Left colon (tissue), 2 donors: ENCODE data around the gene XXYLT1. TPM values are rescaled to one million over a fixed set of nuclear protein-coding genes. Genes with fewer than 3 reads are reported as not detected.
"Not testable (repeated sequence)": the region's sequence is repeated elsewhere in the genome, so short reads cannot be mapped to it uniquely, and the experiment has no call there.

ENCODE experiments used
- ATAC-seq: fragments of 200-7000 bp; cut with Tn5 transposase; one replicate; pipeline ENCODE4 v1.9.1; 2020; ENCODE audit warnings: mild to moderate bottlenecking, moderate library complexity
- DNase-seq, 2 donors: peaks; one replicate each; pipeline ENCODE4 v3.0.0-alpha.2; 2020
- intact Hi-C, 2 donors: fragments of 100-400 bp; cut with DNase I in 1 of 2; cut with micrococcal nuclease in 1 of 2; formaldehyde crosslinking; loops; one replicate each; pipeline versions ENCODE4 v1.11.2 to v1.14.0; 2022; cut with DNase I, micrococcal nuclease
- total RNA-seq, 2 donors: library from RNA; stranded (reverse); fragmentation: NEBNext Ultra II Directional; extraction: Animal tissue kit (Norgen Biotek cat#: 25700); gene quantifications; one replicate each; pipeline ENCODE4 v1.2.1, GENCODE V29; 2021
- donor health status: DM: no; HTN: no; CAD: no.
- donor health status: DM: yes; HTN: yes; CAD: no.

XXYLT1 gene
- total RNA-seq, 2 donors from 2014 or later = 8.0 to 13.5 TPM

DNA sequence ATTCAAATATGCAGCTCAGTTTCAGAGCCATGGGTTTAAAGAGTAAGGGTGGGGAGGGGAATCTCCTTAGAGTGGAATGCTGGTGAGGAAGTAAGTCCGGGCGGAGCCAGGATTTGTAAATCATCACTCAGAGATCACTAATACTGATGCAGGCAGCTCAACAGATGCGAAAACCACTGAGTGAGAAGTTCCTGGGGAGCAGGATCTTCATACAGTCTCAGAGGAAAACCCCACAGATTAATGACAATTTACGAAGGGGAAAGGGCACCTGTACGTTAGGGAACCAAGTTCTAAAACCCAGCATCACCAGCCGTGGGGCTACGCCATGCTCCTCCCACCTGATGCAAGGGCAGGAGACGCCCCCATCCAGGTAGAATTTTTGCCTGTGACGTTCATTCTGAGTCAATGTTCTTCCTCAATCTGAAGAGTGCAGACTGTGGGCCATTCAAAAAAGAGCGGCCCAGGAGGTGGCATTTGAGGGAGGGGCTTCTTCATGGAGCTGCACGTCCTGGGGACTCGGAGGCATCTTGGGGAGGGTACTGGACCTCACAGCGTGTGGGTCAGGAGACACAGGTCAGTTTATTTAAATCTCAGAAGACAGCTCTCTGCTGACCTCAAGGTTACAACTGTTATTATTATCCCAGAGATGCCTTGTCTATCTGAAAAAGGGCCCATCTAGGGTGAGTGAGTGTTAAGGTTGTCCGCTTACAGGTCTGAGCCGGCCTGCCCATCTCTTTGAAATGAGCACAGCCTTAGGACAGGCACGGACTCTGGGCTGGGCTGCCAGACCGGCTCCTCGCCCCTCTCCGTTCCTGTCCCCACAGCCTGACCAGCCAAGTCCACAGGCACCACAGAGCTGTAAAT, 228.0 kb downstream of the XXYLT1 start:
- intact Hi-C loops = no loop called here
- no peak for ATAC-seq
- no peak for DNase-seq

DNA sequence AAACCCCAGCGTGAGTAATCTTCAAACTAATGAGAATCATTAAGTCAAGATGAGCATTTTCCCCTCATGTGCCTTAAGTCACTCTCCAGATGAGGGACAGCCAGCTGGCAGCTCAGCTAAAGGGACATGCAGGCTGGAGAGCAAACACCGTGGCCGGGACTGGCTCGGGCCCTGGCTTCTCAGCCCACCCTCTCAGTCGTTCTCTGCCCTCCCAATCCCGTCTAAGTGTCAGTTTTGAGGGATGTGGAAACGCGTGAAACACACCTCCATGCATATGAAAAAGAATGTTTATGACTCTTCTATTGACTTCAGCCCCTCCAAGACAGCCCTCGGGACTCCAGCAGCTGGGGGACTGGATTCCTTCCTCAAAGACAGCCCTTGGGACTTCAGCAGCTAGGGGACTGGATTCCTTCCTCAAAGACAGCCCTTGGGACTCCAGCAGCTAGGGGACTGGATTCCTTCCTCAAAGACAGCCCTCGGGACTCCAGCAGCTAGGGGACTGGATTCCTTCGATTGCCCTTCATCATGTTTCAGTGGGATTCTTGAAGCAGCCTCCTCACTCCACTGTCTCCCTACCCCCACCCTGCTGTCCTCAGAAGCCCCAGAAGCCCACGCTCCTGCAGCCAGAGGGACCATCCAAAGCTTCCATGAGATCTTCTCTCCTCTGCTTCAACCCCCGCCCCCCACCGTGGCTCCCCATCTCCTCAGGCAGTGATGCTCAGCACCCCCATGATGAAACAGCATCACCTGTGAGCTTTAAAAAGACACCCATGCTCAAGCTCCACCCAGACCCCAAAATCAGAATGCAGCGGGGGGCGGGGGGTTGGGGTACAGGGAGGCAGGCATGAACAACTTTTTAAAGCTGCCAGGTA, 228.9 kb downstream of the XXYLT1 start:
- intact Hi-C loops = no loop called here
- ATAC-seq (no peak), DNase-seq (no peak)

DNA sequence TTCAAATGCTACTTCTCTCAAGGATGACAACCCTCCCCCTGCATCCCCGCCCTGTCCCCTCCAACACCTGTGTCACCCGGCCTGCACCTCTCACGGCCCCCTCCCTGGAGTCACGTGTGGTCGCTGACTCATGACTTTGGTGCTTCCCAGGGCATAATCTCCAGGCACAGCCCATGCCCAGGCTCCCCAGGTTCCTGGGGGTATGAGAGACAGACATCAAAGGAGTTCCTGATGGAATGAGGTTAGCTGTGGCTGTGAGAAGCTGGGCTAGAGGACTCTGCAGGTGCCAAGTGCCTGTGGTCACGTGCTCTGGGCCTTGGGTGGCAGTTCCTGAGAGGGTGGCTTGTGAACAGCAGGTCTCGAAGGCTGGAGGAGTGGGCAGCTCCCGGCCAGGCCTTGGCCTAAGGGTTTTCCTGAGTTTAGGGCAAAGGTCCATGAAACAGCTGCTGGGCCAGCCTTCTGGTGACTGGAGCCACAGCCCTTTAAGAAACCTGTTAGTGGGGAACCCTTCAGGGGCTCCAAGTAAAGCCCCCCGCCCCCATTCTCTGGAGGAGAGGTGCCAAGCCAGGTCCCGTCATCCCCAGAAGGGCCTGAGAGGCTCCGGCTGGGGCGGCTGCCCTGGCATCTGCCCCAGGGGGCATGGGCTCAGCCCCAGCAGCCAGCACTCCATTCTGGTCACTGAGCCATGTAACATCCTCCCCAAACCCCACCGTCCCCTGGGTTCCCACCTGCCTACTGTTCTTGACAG, 230.0 kb downstream of the XXYLT1 start:
- DNase-seq = no peak
- ATAC-seq = peak; percentile 47
- intact Hi-C loops = no loop called here

DNA sequence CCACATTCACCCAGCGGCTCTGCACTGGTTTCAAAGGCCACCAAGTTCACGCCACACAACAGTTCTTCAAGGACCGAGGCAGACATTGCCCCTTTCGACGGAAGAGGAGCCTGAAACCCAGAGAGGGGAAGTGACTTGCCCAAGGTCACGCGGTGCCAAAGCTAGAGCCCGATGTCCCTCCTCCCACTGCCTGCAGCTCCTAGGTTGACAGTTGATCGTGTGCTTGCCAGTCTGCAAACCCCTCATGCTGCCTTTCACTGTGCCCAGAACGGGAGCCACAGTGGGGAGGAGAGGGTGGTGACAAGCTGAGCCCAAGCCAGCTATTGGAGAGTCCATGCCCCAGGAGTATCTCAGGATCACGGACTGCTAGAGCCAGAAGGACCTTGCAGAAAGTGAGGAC, 230.9 kb downstream of the XXYLT1 start:
- intact Hi-C loops = no loop called here
- DNase-seq = no peak
- no peak for ATAC-seq

DNA sequence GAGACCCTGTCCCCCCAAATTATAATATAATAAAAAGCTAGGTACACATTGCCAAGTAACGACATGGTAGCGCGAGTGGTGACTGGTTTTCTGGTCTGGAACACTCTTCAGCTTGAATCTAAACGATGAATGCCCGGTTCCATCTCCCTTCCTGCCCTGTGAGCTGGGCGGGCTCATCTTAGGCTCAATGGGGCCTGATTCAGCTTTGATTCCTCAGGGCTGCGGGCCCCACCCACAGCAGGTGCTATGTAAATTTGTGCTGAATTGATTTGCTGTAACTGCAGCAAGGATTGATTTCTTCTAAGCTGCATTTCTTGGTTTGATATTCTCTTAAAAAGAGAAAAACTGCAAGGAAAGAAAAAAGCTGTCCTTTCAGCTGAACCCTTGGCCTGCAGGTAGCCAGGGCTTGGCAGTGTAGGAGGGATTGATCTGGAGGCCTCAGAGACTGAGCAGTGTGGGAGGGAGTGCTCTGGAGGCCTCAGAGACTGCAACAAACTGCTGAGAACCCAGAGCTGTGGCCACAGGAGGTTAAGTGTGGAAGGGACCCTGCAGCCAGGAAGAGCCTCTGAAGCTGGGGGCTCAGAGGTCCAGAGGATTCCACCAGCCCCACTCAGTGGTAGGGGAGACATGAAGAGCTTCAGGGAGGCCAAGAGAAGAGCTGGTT, 231.6 kb downstream of the XXYLT1 start:
- intact Hi-C loops = no loop called here
- DNase-seq (no peak), ATAC-seq (peak; percentile 79)

DNA sequence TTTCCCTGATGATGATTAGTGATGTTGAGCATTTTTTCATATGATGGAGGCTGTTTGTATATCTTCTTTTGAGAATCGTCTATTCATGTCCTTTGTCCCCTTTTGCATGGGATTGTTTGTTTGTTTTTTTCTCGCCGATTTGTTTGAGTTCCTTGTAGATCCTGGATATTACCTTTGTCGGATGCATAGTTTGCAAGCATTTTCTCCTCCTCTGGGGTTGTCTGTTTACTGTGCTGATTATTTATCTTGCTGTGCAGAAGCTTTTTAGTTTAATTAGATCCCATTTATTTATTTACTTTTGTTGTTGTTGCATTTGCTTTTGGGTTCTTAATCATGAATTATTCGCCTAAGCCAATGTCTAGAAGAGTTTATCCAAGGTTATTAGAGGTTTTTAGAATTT, 232.8 kb downstream of the XXYLT1 start:
- ATAC-seq (no peak), DNase-seq (no peak)
- intact Hi-C loops = no loop called here

DNA sequence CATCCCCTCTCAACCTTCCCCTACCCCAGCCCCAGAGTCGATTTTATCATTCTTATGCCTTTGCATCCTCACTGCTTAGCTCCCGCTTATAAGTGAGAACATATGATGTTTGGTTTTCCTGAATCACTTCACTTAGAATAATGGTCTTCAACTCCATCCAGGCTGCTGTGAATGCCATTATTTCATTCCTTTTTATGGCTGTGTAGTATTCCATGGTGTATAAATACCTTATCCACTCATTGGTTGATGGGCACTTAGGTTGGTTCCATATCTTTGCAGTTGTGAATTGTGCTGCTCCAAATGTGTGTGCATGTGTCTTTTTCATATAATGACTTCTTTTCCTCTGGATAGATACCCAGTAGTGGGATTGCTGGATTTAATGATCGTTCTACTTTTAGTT, 233.4 kb downstream of the XXYLT1 start:
- ATAC-seq, DNase-seq, intact Hi-C loops: not testable (repeated sequence)

DNA sequence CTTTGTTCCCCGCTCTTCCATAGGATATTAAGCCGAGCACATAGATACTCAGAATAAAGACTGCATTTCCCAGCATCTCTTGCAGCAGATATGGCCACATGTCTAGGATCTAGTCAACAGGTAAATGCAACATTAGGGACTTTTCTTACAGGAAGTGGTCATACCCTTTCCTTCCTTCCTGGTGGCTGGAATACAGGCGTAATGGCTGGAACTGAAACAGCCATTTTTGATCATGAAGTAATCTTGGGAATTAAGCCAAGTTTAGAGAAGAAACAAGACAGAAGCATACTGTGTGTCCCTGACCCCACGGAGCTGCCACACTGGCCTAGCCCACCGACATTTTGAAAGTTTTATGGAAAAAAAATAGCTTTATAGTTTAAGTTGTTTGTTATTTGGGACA, 234.0 kb downstream of the XXYLT1 start:
- DNase-seq (no peak), ATAC-seq (no peak)
- intact Hi-C loops = no loop called here

DNA sequence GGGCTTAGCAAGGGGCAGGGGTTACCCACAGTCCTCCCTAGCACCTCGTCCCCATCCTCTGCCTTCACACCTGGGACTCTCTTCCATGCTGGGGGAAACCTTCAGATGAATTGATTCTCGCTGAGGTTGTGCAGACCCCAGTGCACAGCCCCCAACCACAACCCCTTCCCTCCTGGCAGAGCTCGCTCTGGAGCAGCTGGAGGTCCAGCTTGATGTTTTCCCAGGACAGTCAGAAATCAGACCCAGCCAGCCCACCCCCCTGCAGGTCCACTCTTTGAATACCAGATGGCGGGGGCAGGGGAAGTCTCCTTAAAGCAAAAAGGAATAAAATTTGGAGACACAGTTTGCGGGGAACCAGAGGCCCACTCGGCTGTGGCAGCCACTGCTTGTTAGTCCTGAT, 234.4 kb downstream of the XXYLT1 start:
- DNase-seq (no peak), ATAC-seq (no peak)
- intact Hi-C loops = no loop called here

DNA sequence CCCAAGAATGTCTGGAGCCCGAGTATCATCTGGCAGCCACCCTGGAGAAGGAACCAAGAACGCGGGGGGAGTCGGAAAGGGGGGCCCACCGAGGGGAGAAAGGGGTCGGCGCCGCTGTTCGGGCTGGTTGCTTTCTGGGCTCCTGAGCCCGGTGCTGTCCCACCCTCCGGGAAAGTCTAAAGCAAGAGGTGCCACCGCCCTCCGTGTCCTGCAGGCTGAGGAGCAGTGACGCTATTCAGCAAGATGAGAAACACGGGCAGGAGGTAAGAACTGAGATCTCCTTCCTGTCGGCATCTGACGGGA, 234.8 kb downstream of the XXYLT1 start:
- DNase-seq = no peak
- intact Hi-C loops = no loop called here
- ATAC-seq = no peak

DNA sequence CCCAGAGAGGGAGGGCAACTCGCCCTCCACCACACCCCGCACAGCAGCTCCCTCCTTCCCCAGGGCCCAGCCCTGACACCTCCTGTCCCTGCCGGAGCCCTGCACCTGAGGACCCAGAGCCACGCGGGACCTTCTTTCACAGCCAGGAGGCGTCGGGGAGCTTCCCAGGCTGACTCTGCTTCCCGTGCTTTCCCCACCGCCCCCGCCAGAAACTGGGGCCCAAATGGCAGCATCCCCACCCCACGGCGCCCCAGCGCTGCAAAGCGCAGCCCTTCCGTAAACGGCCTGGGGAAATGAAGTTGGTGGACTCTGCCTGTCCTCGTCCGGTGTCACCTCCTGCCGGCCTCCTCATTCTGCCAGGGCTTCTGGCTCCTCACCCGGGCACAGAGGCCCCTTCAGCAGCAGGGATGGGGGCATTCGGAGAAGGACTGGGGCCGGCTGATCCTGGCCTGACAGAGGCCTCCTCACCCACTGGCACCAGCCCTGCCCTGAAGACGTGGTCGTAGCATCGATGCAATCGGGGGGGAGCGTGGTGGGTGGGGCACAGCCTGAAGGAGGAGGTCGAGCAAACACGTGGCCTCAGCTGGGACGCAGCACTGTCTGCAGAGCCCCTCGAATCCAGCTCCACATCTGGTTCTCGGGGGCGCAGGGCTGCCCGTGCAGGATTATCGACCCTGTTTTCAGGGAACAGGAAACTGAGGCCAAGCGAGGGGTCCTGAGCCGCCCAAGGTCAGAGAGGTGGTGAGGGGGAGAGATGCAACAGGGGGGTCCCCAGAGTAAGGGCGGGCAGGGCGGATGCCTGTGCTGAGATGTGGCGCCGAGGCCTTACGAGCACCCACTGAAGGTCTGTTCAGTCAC, 235.4 kb downstream of the XXYLT1 start:
- intact Hi-C loops = no loop called here
- DNase-seq = no peak
- no peak for ATAC-seq

DNA sequence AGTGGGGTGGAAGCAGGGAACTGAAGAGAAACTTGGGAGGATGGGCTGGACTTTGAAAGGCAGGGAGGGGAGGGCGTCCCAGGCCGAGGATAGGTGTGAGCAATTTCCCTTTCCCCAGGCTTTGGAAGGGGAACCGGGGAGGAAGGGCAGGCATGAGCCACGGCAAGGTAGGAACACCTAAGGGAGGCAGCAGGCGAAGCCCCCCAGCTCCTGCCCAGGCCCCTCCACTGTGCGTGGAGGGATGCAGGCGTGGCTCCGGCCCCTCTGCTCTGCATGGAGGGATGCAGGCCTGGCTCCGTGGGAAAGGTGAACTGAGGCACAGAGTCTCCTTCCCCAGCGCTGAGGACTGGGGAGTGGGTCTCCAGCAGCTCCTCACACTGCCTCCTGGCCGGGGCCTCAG, 236.4 kb downstream of the XXYLT1 start:
- no peak for DNase-seq
- intact Hi-C loops = no loop called here
- no peak for ATAC-seq

DNA sequence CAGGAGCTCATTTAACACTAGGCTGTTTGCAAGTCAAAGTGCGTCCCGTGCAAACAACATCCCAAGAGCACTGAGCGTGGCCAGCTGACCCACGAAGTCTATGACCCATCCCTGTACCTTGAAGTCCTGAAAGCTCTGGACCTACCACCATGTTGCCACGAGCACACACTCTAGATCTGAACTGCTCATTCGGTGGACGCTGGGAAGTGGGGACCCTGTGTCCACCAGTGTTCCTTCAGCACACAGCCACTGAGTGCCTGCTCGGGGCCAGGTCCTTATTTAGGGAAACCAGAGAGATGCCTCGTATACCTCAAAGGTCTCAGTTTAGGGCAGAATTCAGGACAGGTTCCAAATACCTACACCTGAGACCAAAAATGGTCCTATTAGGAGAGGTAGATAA, 236.9 kb downstream of the XXYLT1 start:
- no peak for DNase-seq
- ATAC-seq = peak; percentile 44
- intact Hi-C loops = no loop called here

DNA sequence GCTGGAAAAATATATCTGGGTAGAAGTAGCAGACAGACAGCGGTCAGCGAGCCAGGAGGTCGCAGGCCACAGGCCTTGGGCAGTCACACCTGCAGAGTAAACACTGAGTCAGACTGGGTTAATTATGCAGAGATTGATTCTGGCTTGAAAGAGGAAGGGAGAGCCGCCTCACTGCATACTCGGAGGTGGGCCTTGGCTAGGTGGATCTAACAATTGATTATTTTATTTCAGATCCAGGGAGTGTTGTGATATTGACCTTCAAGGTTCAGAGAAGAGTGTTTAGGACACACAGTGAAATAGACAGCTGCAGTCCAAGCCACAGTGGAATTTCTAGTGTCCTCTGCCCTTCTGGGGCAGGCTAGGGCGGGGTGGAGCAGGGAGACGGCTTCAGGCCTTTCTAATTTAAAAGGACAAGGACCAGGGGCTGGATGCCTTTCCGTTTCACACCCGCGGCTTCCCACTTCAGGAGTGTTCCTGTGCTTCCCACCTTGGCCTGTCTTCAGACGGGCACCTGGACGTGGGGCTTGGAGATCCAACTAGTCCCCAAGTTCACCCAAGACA, 237.3 kb downstream of the XXYLT1 start:
- peak in 1 of 2 donors; percentile 65 for DNase-seq
- peak; percentile 91 for ATAC-seq
- intact Hi-C loops = no loop called here

DNA sequence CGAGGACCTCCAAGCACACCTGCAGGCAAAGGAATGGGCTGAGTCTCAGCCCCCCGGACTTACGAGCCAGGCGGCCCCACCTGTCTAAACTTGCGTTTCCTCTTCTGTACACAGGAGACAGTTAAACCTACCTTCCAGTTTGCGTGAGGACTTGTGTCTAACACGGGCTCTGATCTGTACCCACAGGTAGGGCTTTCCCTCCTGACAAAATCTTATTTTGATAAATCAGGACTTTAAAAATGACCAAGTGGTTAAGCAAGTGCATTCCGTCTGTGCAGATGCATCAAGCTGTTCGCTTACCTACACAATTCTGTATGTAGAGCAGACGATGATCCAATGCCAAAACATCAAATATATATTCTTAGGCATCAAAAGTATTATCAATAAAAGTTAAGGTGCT, 238.0 kb downstream of the XXYLT1 start:
- DNase-seq (no peak), ATAC-seq (no peak)
- intact Hi-C loops = no loop called here

DNA sequence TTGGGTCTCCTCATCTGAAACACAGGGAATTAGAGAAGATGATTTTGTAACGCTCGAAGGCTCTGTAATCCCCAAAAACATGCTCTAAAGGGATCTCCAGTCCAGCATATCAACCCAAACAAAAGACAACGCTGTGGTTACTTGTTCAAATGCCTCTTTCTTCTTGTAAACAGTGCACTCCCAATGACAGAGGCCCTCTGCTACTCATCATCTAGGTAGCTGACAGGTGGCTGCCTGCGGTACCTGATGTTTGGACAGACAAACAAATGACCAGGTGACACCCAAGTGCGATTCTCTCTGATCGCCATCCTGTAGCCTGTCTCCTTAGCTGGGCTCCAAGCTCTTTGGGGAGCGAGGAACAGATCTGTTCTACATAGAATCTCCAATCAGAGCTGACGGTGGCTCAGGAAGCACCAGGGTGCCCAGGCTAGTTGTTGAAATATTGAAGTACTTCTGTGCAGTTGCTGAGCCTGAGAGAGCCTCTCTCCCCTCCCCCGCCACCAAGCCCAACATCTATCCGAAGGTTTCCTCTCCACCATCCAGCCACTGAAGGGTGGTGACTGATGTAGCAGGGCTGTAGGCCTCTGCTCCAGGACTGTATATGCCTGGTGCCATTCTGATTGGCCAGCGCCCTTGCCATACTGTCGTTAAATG, 238.7 kb downstream of the XXYLT1 start:
- intact Hi-C loops = no loop called here
- ATAC-seq (peak; percentile 45), DNase-seq (no peak)

DNA sequence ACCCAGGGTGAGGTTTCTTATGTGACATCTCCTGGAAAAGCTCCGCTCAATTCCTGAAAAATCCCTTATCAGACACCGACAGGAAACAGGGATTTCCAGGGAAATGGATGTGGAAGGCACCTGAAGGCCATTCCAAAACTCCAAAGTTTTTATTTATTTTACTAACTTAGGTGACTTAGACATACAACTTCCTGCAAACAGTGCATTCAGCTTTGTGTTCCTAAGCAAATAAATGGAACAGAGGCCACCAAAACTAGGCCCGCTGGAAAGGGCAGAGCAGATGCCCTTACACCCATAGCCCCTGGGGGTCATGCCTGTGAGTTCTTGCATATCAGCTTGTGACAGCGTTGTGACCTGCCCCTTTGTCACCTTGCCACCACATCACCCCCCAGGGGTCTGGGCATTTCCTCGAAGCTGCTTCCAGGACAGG, 239.4 kb downstream of the XXYLT1 start:
- intact Hi-C loops = no loop called here
- ATAC-seq (no peak), DNase-seq (no peak)
